OCI-LY3 (cell line): ENCODE measurements around the gene EFNA1.

Source experiments
- EZH2phosphoT487 ChIP-seq: fragments of 200-600 bp; shearing (Covaris generic); IDR thresholded peaks from 2 replicates; pipeline ENCODE4 v1.6.1; 2018; ENCODE audit warnings: antibody characterized with exemption, mixed run types, low read depth
- TF ChIP-seq, protein P1 (sequence below): fragments of 200-600, 300-600 bp; sonication (generic); IDR thresholded peaks from 2 replicates; pipeline ENCODE4 v1.5.1; 2014; ENCODE audit warnings: antibody characterized with exemption, low read length, low read depth

DNA sequence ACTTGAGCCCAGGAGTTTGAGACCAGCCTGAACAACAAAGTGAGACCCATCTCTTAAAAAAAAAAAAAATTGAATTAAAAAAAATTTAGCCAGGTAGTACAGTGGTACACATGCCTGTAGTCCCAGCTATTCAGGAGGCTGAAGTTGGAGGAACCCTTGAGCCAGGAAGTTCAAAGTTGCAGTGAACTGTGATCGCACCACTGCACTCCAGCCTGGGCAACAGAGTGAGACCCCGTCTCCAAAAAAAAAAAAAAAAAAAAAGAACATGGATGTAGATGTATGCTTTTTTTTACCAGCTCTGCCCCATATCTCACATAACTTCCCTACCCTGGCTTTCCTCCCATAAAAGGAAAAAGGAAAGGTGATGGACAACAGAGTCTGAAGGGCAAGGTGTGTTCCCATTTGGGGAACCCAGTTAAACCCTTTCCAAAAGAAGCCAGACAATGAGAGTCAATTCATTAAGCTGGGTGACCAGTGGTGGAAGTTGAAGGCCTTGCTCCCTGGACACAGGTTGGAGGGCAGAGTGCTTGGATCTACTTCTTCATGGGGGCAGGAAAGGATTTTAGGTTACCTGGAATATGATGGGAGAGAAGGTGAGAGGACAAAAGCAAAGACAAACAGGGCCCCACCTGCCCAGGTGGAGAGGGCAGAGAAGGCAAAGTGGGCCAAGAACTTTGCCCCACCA is 42.6 kb downstream of the EFNA1 start:
- TF ChIP-seq, protein P1, sequence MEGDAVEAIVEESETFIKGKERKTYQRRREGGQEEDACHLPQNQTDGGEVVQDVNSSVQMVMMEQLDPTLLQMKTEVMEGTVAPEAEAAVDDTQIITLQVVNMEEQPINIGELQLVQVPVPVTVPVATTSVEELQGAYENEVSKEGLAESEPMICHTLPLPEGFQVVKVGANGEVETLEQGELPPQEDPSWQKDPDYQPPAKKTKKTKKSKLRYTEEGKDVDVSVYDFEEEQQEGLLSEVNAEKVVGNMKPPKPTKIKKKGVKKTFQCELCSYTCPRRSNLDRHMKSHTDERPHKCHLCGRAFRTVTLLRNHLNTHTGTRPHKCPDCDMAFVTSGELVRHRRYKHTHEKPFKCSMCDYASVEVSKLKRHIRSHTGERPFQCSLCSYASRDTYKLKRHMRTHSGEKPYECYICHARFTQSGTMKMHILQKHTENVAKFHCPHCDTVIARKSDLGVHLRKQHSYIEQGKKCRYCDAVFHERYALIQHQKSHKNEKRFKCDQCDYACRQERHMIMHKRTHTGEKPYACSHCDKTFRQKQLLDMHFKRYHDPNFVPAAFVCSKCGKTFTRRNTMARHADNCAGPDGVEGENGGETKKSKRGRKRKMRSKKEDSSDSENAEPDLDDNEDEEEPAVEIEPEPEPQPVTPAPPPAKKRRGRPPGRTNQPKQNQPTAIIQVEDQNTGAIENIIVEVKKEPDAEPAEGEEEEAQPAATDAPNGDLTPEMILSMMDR = no peak
- no peak for TF ChIP-seq EZH2phosphoT487
